HEK293T (cell line): ENCODE data around the gene MRPS9.

Experiments
- BHLHE40 ChIP-seq: fragments of 450-650 bp; IDR thresholded peaks from 2 replicates; pipeline ENCODE4 v1.6.1; 2016; ENCODE audit warnings: mild to moderate bottlenecking, moderate library complexity, borderline replicate concordance
- CTBP1 ChIP-seq: fragments of 450-650 bp; IDR thresholded peaks from 2 replicates; pipeline ENCODE4 v1.6.1; 2016; ENCODE audit warnings: borderline replicate concordance
- FOXA1 ChIP-seq: fragments of 450-650 bp; IDR thresholded peaks from 2 replicates; pipeline ENCODE4 v1.6.1; 2016; ENCODE audit warnings: mild to moderate bottlenecking
- FOXK2 ChIP-seq: fragments of 450-650 bp; IDR thresholded peaks from 2 replicates; pipeline ENCODE4 v1.6.1; 2016; ENCODE audit warnings: mild to moderate bottlenecking
- FOXM1 ChIP-seq: fragments of 450-650 bp; IDR thresholded peaks from 2 replicates; pipeline ENCODE4 v1.6.1; 2017; ENCODE audit warnings: mild to moderate bottlenecking, borderline replicate concordance
- HDGF ChIP-seq: fragments of 450-650 bp; IDR thresholded peaks from 2 replicates; pipeline ENCODE4 v1.6.1; 2017; ENCODE audit warnings: antibody characterized with exemption, borderline replicate concordance
- L3MBTL2 ChIP-seq: fragments of 450-650 bp; conservative IDR thresholded peaks from 2 replicates; pipeline ENCODE4 v1.6.1; 2016; ENCODE audit warnings: mild to moderate bottlenecking
- NFRKB ChIP-seq: fragments of 450-650 bp; IDR thresholded peaks from 2 replicates; pipeline ENCODE4 v1.6.1; 2016; ENCODE audit warnings: mild to moderate bottlenecking, moderate library complexity
- SP1 ChIP-seq: fragments of 450-650 bp; IDR thresholded peaks from 2 replicates; pipeline ENCODE4 v1.6.1; 2017
- TARDBP ChIP-seq: fragments of 450-650 bp; IDR thresholded peaks from 2 replicates; pipeline ENCODE4 v1.6.1; 2016
- ZNF384 ChIP-seq: fragments of 450-650 bp; IDR thresholded peaks from 2 replicates; pipeline ENCODE4 v1.6.1; 2016

GRCh38 chr2:105116348-105116747 lies 78.5 kb downstream of the MRPS9 start:
- TF ChIP-seq BHLHE40 (no peak), HDGF (no peak), FOXK2 (no peak), SP1 (no peak), NFRKB (no peak), FOXM1 (no peak), CTBP1 (no peak), TARDBP (no peak), L3MBTL2 (no peak), FOXA1 (no peak), ZNF384 (no peak)
